SK-N-SH treated with all-trans-retinoic acid at 6 μM for 48 hours (cell line): ENCODE measurements around the gene DLG2.

Experiments used
- ATAC-seq: fragments of 200-7000 bp; cut with Tn5 transposase; 3 replicates; pipeline ENCODE4 v1.9.1; 2020; ENCODE audit warnings: mild to moderate bottlenecking, moderate library complexity
- ESRRG ChIP-seq: fragments of 250-450 bp; sonication (Bioruptor Pico); IDR thresholded peaks from 2 replicates; pipeline ENCODE4 v1.6.1; 2021; ENCODE audit warnings: mild to moderate bottlenecking
- GLIS3 ChIP-seq: fragments of 250-450 bp; sonication (Bioruptor Pico); IDR thresholded peaks from 2 replicates; pipeline ENCODE4 v1.5.0; 2020; ENCODE audit warnings: mild to moderate bottlenecking, moderate library complexity
- ISL1 ChIP-seq: fragments of 250-450 bp; sonication (Bioruptor Pico); IDR thresholded peaks from 2 replicates; pipeline ENCODE4 v2.1.2; 2022; ENCODE audit warnings: mild to moderate bottlenecking, moderate library complexity
- RARB ChIP-seq: fragments of 250-450 bp; sonication (Bioruptor Pico); IDR thresholded peaks from 2 replicates; pipeline ENCODE4 v1.8.0; 2021; ENCODE audit warnings: mild to moderate bottlenecking, moderate library complexity
- TOX ChIP-seq: fragments of 250-450 bp; sonication (Bioruptor Pico); IDR thresholded peaks from 2 replicates; pipeline ENCODE4 v1.8.0; 2021; ENCODE audit warnings: mild to moderate bottlenecking, moderate library complexity, borderline replicate concordance
- ZC3H10 ChIP-seq: fragments of 250-450 bp; sonication (Bioruptor Pico); IDR thresholded peaks from 2 replicates; pipeline ENCODE4 v1.5.1; 2021; ENCODE audit warnings: mild to moderate bottlenecking, moderate library complexity
- ZFP3 ChIP-seq: fragments of 250-450 bp; sonication (Bioruptor Pico); IDR thresholded peaks from 2 replicates; pipeline ENCODE4 v1.5.0; 2020; ENCODE audit warnings: mild to moderate bottlenecking, moderate library complexity
- ZNF70 ChIP-seq: fragments of 450-650 bp; formaldehyde crosslinking; IDR thresholded peaks from 2 replicates; pipeline ENCODE4 v1.5.0; 2020; ENCODE audit warnings: mild to moderate bottlenecking, moderate library complexity
- ZNF8 ChIP-seq: fragments of 450-650 bp; formaldehyde crosslinking; IDR thresholded peaks from 2 replicates; pipeline ENCODE4 v1.5.0; 2020; ENCODE audit warnings: mild to moderate bottlenecking, moderate library complexity
- TF ChIP-seq, protein P1 (sequence below): fragments of 250-450 bp; sonication (Bioruptor Pico); IDR thresholded peaks from 2 replicates; pipeline ENCODE4 v1.5.1; 2020; ENCODE audit warnings: low read depth, mild to moderate bottlenecking, moderate library complexity
- TF ChIP-seq, protein P2 (sequence below): fragments of 250-450 bp; sonication (Bioruptor Pico); IDR thresholded peaks from 2 replicates; pipeline ENCODE4 v1.8.0; 2020; ENCODE audit warnings: mild to moderate bottlenecking, moderate library complexity, borderline replicate concordance
- TF ChIP-seq, protein P3 (sequence below): fragments of 250-450 bp; sonication (Bioruptor Pico); IDR thresholded peaks from 2 replicates; pipeline ENCODE4 v1.5.1; 2021; ENCODE audit warnings: mild to moderate bottlenecking, moderate library complexity
- TF ChIP-seq, protein P4 (sequence below): fragments of 250-450 bp; sonication (Bioruptor Pico); IDR thresholded peaks from 2 replicates; pipeline ENCODE4 v1.5.0; 2020; ENCODE audit warnings: mild to moderate bottlenecking, moderate library complexity

DLG2 gene

DNA sequence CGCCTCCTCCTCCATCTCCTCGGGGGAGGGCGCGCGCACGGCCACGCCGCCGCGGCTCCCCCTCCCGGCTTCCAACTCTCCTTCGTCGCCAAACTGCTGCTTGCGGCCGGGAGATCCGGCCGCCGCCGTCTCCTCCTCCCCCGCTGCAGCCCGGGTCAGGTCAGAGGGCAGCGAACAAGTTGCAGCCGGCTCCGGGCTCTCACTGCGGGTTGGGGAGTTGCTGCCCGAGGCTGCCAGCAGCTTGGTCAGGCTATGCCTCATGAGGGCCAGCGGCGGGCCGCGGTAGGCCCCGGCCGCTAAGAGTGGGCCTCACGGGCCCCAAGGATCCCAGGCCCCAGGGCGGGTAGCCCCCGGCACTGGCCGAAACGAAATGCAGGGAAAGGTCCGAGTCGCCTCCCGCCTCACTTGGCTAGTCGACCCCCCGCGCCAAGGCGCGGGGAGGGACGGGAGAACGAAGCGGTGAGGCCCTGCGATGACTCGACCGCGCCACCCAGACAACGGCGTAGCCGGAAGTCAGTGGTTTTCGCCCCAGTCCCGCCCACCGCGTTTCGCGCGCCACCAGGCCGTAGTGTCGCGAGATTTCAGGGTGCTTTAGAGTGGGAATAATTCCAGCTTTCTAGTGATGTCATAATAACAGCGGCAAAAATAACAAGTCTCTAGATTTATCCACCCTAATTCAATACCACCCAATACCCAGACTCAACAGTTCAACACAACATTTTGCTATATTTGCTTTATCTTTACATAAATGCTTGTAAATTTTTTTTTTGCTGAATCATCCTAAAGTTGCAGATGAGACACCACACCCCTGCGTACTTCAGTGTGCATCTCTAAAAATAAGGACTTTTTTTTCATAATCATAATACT, 37.7 kb upstream of the DLG2 start, which contains the start of gene CREBZF:
Gene CREBZF (minus strand): TSS at position 515 of the 867 bp plus-strand sequence. CDS start 254 bp downstream, at position 261.
- TF ChIP-seq, protein P1, sequence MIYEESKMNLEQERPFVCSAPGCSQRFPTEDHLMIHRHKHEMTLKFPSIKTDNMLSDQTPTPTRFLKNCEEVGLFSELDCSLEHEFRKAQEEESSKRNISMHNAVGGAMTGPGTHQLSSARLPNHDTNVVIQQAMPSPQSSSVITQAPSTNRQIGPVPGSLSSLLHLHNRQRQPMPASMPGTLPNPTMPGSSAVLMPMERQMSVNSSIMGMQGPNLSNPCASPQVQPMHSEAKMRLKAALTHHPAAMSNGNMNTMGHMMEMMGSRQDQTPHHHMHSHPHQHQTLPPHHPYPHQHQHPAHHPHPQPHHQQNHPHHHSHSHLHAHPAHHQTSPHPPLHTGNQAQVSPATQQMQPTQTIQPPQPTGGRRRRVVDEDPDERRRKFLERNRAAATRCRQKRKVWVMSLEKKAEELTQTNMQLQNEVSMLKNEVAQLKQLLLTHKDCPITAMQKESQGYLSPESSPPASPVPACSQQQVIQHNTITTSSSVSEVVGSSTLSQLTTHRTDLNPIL (CRISPR knock-in tag), result no peak
- TF ChIP-seq ZNF8 (CRISPR knock-in tag) (no peak), RARB (CRISPR knock-in tag) (no peak), ISL1 (no peak), ZC3H10 (CRISPR knock-in tag) (no peak), TOX (CRISPR knock-in tag) (no peak), ESRRG (CRISPR knock-in tag) (no peak), ZFP3 (CRISPR knock-in tag) (peak; percentile 55; the same call in 1 of the 2 replicates), GLIS3 (0 out of 2 replicates have a peak, but pooled peaks have one; percentile 20), ZNF70 (no peak)
- TF ChIP-seq, protein P2, sequence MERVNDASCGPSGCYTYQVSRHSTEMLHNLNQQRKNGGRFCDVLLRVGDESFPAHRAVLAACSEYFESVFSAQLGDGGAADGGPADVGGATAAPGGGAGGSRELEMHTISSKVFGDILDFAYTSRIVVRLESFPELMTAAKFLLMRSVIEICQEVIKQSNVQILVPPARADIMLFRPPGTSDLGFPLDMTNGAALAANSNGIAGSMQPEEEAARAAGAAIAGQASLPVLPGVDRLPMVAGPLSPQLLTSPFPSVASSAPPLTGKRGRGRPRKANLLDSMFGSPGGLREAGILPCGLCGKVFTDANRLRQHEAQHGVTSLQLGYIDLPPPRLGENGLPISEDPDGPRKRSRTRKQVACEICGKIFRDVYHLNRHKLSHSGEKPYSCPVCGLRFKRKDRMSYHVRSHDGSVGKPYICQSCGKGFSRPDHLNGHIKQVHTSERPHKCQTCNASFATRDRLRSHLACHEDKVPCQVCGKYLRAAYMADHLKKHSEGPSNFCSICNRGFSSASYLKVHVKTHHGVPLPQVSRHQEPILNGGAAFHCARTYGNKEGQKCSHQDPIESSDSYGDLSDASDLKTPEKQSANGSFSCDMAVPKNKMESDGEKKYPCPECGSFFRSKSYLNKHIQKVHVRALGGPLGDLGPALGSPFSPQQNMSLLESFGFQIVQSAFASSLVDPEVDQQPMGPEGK (CRISPR knock-in tag), result no peak
- TF ChIP-seq, protein P3, sequence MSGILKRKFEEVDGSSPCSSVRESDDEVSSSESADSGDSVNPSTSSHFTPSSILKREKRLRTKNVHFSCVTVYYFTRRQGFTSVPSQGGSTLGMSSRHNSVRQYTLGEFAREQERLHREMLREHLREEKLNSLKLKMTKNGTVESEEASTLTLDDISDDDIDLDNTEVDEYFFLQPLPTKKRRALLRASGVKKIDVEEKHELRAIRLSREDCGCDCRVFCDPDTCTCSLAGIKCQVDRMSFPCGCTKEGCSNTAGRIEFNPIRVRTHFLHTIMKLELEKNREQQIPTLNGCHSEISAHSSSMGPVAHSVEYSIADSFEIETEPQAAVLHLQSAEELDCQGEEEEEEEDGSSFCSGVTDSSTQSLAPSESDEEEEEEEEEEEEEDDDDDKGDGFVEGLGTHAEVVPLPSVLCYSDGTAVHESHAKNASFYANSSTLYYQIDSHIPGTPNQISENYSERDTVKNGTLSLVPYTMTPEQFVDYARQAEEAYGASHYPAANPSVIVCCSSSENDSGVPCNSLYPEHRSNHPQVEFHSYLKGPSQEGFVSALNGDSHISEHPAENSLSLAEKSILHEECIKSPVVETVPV (CRISPR knock-in tag), result 0 out of 2 replicates have a peak, but pooled peaks have one; percentile 21
- TF ChIP-seq, protein P4, sequence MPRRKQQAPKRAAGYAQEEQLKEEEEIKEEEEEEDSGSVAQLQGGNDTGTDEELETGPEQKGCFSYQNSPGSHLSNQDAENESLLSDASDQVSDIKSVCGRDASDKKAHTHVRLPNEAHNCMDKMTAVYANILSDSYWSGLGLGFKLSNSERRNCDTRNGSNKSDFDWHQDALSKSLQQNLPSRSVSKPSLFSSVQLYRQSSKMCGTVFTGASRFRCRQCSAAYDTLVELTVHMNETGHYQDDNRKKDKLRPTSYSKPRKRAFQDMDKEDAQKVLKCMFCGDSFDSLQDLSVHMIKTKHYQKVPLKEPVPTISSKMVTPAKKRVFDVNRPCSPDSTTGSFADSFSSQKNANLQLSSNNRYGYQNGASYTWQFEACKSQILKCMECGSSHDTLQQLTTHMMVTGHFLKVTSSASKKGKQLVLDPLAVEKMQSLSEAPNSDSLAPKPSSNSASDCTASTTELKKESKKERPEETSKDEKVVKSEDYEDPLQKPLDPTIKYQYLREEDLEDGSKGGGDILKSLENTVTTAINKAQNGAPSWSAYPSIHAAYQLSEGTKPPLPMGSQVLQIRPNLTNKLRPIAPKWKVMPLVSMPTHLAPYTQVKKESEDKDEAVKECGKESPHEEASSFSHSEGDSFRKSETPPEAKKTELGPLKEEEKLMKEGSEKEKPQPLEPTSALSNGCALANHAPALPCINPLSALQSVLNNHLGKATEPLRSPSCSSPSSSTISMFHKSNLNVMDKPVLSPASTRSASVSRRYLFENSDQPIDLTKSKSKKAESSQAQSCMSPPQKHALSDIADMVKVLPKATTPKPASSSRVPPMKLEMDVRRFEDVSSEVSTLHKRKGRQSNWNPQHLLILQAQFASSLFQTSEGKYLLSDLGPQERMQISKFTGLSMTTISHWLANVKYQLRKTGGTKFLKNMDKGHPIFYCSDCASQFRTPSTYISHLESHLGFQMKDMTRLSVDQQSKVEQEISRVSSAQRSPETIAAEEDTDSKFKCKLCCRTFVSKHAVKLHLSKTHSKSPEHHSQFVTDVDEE (CRISPR knock-in tag), result no peak
- peak; percentile 93 for ATAC-seq

DNA sequence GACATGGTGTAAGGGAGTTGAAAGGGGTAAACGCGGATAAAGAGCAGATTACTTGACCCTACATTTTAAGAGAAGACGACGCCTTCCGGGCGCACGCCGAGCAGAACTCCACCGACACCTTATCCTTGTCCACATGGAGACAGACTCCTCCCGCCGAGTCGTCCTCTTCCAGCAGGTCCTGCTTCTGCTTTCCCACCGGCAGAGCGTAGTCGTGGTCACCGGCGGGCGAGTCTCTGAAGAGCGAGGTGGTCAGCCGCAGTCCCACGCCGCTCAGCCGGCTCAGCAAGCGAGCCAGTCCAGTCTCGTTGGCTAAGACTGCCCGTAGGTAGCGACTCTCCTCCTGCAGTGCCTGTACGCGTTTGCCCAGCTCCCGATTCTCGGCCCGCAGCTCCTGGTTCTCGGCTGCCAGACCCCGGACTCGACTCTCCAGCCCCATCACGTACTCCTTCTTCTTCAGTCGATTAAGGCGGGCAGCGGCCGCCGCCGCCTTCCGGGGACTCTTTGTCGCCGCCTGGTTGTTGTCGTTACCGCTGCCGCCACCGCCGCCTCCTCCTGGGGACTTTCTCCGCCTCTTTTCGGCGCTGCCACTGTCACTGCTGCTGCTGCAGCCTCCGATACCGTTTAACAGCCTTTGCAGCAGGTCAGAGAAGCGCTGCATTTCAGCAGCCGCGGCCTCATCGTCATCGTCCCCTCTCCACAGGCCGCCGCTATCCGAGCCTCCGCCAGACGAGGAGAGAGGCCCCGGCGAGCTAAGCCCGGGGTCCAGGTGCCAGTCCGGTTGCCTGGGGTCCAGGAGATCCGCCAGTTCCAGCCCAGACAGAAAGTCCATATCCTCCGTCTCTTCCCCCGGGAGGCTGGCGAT, 36.8 kb upstream of the DLG2 start:
- peak; percentile 60 for ATAC-seq
- TF ChIP-seq, protein P2 (CRISPR knock-in tag), result no peak
- TF ChIP-seq ZC3H10 (CRISPR knock-in tag), result no peak
- TF ChIP-seq, protein P4 (CRISPR knock-in tag), result no peak
